HL-60/S4 (cell line): ENCODE results near the gene ZBTB44.

Experiments used
- in situ Hi-C: fragments of 300-500 bp; cut with MboI; formaldehyde crosslinking; loops from 2 replicates; pipeline ENCODE4 v1.14.3; 2022; ENCODE audit warnings: low sequenced_read_pairs

Gene ZBTB44

DNA sequence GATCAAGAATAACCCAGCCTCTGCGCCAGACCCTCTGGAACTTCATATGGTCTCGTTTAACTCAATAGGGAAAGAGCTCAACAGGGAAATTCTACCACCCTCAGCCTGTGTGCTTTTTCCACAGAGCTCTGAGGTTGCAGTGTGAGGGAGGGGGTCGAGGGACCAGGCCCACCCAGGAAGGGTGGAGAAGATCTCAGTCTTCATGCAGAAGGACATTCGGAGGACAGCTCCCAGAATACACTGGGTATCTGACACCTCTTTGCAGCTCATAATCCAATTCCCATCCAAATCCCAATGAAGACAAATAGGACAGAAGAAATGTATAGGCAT, 98.5 kb downstream of the ZBTB44 start:
- in situ Hi-C loops, result loop anchor here (25.0 kb wide), 1 partner anchor 646 kb away; no protein-coding TSS in a partner anchor

DNA sequence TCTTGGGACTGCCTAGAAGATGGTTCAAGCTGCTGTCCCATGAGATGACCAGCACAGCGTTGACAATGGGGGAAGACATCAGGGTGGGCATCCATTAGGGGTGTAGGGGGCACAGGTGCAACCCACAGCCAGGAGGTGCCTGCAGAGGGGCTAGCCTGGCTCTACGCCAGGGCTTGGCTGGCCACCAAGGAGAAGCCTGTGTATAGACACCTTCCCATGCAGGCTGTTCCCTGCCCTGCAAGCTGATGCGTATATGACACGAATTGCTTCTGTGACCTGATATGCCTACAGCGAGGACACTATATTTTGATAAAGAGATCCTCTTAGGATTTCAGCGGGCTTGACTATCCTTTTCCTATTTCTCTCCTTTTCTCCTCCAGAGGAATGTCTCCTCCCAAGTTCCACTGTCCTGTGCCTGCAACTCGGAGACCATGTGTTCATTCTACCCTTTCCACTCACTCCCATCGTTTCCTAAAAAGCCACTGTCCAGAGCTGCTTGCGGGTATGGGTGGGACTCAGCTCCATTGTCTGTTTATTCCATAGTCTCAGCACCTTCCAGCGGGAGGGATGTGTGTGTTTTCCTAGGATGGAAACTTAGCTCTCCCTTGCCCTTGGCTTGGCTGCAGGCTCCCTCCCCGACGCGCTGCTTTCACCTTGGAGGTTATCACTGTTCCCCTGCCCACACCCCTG, 99.0 kb downstream of the ZBTB44 start:
- in situ Hi-C loops, result loop anchor here (25.0 kb wide), 1 partner anchor 647 kb away; no protein-coding TSS in a partner anchor

DNA sequence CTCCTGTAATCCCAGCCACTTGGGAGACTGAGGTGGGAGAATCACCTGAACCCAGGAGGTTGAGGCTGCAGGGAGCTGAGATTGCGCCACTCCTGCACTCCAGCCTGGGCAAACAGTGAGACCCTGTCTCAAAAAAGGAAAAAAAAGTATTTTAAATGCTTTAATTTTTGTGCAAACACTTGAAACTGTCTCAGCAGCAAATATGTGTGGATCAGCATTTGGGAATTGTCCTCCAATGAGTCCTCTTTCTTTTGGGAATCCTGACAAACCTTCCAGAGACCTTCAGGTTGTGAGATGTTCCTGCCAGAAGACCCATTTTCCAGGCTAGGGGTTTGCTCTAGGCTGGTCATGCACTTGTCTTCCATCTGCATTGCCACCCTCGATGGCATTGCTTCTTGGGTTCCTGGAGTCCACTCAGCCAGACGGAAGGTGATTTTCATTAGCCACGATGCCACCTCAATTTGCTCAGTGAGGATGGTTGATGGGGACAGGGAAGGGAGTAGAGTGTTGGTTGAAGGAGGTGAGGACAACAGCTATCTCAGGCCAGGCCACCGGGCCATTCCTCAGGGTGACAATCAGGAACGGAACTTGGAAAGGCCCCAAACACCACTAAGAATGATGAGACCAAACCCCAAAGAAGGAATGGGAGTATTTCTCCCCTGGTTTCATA, 99.7 kb downstream of the ZBTB44 start:
- in situ Hi-C loops, result loop anchor here (25.0 kb wide), 1 partner anchor 647 kb away; no protein-coding TSS in a partner anchor

- in situ Hi-C loops, result loop anchor here (25.0 kb wide), 1 partner anchor 648 kb away; no protein-coding TSS in a partner anchor
These were observed 100.8 kb downstream of the ZBTB44 start for GRCh38 chr11:130213979-130214281.

GRCh38 chr11:130213143-130213978, 101.4 kb downstream of the ZBTB44 start:
- in situ Hi-C loops, result loop anchor here (25.0 kb wide), 1 partner anchor 649 kb away; no protein-coding TSS in a partner anchor

GRCh38 chr11:130212431-130212961, 102.2 kb downstream of the ZBTB44 start:
- in situ Hi-C loops, result loop anchor here (25.0 kb wide), 1 partner anchor 650 kb away; no protein-coding TSS in a partner anchor

DNA sequence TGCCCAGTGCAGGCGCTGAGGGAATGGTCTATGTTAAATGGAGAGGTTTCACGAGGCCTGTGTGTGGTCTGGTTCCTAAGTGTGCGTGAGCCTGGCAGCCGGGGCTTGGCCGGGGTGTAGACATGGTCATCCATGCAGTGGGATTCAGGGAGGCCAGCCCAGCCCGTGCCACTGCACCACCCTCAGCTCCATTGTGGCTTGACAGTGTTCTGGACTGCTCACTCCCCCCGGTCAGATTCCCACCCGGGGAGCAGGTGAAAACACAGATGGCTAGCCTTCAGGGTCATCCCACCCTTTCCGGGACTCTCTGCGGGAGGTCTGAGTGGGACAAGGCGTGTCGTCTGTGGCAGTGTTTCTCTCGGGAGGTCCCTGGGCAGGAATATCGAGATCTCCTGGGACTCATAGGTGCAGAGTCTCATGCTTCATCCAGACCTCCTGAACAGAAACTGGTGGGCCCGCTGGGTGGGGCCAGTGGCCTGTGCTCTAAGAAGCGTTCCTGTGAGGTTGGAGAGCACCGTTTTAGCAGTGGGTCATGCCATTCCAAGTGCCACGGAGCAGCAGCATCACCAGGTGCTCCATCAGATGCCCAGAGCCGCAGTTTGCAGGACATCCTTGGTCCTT, 102.8 kb downstream of the ZBTB44 start:
- in situ Hi-C loops, result loop anchor here (25.0 kb wide), 1 partner anchor 650 kb away; no protein-coding TSS in a partner anchor

- in situ Hi-C loops, result loop anchor here (25.0 kb wide), 1 partner anchor 651 kb away; no protein-coding TSS in a partner anchor
These were observed 103.6 kb downstream of the ZBTB44 start for GRCh38 chr11:130211144-130211543.

DNA sequence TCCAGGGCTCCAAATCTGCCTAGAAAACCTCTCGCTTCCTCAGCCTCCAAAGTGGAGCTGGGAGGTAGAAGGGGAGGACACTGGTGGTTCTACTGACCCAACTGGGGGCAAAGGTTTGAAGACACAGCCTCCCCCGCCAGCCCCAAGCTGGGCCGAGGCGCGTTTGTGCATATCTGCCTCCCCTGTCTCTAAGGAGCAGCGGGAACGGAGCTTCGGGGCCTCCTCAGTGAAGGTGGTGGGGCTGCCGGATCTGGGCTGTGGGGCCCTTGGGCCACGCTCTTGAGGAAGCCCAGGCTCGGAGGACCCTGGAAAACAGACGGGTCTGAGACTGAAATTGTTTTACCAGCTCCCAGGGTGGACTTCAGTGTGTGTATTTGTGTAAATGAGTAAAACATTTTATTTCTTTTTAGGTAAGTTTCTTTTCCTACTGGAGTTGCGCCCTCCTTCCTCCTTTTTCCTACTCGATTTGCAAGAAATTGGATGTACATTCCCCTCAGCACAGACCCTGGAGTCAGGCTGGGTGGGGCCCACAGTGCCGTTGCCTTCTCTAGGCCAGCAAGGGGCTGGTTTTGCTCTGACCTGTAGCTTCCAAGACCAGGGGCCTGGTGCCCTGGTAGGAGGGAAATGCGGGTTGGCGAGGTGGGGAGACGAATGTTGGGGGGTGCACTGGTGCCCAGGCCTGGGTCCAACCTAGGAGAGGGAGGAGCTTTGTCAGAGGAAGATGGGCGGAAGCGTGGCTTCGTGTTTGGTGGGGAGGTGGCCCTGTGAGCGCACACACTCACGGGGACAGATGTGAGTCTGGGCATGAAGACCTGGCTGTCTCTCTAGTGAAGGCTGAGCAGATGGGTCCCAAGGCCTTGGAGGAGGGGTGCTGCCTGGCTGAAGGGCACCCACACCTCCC, 104.5 kb downstream of the ZBTB44 start:
- in situ Hi-C loops, result loop anchor here (10.0 to 25.0 kb wide), 2 partner anchors 215 to 652 kb away; partner anchors contain the start of gene ADAMTS8

DNA sequence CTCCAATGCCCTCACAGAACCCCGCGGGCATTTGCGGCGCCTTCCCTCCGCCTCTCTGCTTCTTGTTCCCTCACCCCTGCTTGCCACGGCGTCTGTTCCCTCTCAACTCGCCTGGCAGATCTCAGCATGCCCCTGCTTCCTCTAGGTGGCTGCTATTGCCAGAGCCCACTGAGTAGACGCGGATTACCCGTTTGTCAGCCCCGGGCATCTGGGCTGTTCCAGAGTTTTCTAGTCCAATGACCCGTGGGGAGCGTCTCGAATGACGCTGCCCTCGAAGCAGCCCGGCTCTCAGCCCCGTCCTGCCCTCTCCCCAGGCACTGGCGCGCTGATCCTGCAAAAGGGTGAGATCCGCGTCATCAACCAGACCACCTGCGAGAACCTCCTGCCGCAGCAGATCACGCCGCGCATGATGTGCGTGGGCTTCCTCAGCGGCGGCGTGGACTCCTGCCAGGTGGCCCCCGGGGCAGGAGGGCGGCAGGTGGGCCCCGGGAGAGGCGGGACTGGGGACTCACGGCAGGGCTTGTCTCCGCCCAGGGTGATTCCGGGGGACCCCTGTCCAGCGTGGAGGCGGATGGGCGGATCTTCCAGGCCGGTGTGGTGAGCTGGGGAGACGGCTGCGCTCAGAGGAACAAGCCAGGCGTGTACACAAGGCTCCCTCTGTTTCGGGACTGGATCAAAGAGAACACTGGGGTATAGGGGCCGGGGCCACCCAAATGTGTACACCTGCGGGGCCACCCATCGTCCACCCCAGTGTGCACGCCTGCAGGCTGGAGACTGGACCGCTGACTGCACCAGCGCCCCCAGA, 105.4 kb downstream of the ZBTB44 start:
- in situ Hi-C loops, result loop anchor here (10.0 to 25.0 kb wide), 2 partner anchors 215 to 653 kb away; partner anchors contain the start of gene ADAMTS8

DNA sequence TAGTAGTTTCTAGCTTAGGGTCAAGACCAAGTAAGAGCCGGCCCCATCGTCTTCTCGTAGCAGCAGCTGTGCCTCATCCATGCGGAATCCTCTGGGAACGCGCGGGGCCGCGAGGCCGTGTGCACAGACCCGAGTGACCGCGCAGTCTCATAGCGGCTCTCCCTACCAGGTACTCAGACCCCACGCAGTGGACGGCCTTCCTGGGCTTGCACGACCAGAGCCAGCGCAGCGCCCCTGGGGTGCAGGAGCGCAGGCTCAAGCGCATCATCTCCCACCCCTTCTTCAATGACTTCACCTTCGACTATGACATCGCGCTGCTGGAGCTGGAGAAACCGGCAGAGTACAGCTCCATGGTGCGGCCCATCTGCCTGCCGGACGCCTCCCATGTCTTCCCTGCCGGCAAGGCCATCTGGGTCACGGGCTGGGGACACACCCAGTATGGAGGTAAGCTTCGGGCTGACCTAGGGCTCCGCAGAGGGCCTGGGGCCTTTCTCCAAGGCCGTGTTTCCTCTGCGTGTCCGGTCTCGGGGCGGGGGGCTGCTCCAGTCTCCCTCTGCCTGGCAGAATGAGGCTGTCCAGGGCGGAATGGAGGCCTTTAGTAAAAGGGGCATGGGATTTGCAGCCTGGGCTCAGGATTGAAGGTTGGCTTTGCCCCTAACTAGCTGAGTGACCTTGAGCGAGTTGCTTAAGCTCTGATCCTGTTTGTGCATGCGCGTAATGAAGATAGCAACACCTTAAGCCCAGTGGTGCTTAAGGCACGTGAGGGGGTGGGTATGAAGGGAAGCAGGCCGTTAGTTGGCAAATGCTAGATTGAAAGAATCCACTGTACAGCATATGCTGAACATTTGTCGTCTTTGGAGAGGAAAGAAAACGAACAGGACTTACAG, 106.2 kb downstream of the ZBTB44 start:
- in situ Hi-C loops, result loop anchor here (10.0 to 25.0 kb wide), 2 partner anchors 216 to 654 kb away; partner anchors contain the start of gene ADAMTS8

DNA sequence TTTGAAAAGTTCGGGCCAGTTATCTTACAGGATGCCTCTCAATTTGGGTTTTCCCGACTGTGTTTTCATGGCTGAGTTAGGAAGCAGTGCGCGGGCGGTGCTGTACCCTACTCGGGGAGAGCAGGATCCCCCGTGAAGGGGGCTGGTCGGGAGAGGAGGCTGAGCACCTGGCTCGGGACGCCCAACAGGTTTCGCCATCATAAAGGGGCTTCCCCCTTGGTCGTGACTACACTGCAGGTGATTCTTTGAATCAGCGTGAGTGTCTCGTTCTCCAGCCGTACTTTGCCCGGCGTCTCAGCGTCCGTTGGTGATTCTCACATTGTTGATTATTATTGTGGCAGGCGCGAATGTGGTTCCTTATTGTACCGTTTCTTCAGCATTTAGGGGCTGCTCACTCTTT, 108.6 kb downstream of the ZBTB44 start:
- in situ Hi-C loops, result loop anchor here (10.0 to 25.0 kb wide), 2 partner anchors 219 to 656 kb away; partner anchors contain the start of gene ADAMTS8

DNA sequence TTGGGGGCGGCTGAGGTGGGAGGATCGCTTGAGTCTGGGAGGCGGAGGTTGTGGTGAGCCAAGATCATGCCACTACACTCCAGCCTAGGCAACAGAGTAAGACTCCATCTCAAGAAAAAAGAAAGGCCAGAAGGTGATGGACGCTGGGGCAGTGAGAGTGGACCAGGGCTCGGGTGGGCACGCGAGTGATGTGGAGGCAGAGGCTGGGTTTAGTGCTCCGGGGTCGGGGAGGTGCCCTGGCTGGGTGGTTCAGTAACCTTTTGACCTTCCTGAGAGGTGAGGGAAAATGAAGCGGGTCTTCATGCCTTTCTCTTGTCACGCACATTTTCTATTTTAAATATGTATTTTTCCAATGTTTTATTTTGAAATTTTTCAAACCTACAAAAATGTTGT, 110.0 kb downstream of the ZBTB44 start:
- in situ Hi-C loops, result loop anchor here (10.0 to 25.0 kb wide), 2 partner anchors 220 to 658 kb away; partner anchors contain the start of gene ADAMTS8

GRCh38 chr11:130203766-130204702, 110.7 kb downstream of the ZBTB44 start:
- in situ Hi-C loops, result loop anchor here (10.0 to 25.0 kb wide), 2 partner anchors 221 to 658 kb away; partner anchors contain the start of gene ADAMTS8

GRCh38 chr11:130202818-130203689, 111.7 kb downstream of the ZBTB44 start:
- in situ Hi-C loops, result loop anchor here (10.0 to 25.0 kb wide), 2 partner anchors 222 to 659 kb away; partner anchors contain the start of gene ADAMTS8
